Measurements from ENCODE around the gene SPTBN1. TPM values are rescaled to one million over a fixed set of nuclear protein-coding genes. Genes with fewer than 3 reads are reported as not detected.
A peak's percentile ranks its signal among the peaks of the same experiment; 100 is the strongest.

The SPTBN1 gene
- total and polyA plus RNA-seq, 2 experiments from 2014 or later = 125 to 435 TPM

DNA sequence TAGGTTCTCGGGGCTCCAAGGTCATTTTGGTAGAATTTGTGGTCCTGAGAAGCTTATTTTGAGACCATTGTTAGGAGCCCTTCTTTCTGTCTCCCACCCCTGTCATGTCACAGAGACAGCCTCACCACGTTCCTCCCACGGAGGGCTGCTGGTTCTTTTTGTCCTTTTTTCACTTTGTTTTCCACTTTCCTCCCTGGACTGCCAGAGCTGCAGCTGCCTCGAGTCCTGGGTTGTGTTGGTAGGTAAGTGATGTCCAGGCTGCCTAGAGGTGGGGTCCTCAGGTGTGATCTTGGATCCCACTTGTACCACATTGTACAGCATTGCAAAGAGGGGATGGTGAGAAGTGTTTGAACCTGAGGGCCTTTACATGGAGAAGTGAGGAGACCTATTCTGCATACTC, 137.1 kb downstream of the SPTBN1 start:
- no peak for DNase-seq (ENCODE audit: low read depth in 1 of 2, low spot score in 1 of 2)
- Histone ChIP-seq H3K27ac (no peak overlapping the region), H3K4me1 (ENCODE audit: low read depth) (peaks cover 23% of the 10 kb centered on the region), H3K4me3 (no peak overlapping the region), H3K36me3 (no peaks in the 10 kb centered on the region), H3K27me3 (no peaks in the 10 kb centered on the region), H3K9me3 (ENCODE audit: low read depth) (no peaks in the 10 kb centered on the region)
- TF ChIP-seq, protein P1, sequence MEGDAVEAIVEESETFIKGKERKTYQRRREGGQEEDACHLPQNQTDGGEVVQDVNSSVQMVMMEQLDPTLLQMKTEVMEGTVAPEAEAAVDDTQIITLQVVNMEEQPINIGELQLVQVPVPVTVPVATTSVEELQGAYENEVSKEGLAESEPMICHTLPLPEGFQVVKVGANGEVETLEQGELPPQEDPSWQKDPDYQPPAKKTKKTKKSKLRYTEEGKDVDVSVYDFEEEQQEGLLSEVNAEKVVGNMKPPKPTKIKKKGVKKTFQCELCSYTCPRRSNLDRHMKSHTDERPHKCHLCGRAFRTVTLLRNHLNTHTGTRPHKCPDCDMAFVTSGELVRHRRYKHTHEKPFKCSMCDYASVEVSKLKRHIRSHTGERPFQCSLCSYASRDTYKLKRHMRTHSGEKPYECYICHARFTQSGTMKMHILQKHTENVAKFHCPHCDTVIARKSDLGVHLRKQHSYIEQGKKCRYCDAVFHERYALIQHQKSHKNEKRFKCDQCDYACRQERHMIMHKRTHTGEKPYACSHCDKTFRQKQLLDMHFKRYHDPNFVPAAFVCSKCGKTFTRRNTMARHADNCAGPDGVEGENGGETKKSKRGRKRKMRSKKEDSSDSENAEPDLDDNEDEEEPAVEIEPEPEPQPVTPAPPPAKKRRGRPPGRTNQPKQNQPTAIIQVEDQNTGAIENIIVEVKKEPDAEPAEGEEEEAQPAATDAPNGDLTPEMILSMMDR (IDR thresholded peaks at IDR 0.05; ENCODE audit: low read depth, low read length) = no peak

GRCh38 chr2:54594048-54594447, 137.9 kb downstream of the SPTBN1 start:
- peaks cover 1% of the 10 kb centered on the region for H3K36me3 ChIP-seq
- H3K4me3 ChIP-seq = no peak overlapping the region
- H3K27me3 ChIP-seq = no peaks in the 10 kb centered on the region
- H3K9me3 ChIP-seq (ENCODE audit: low read depth) = no peaks in the 10 kb centered on the region
- H3K27ac ChIP-seq = no peak overlapping the region
- DNase-seq (ENCODE audit: low read depth in 1 of 2, low spot score in 1 of 2) = no peak
- H3K4me1 ChIP-seq (ENCODE audit: low read depth) = peaks cover 20% of the 10 kb centered on the region
- TF ChIP-seq, protein P1 (IDR thresholded peaks at IDR 0.05; ENCODE audit: low read depth, low read length) = no peak

- no peak overlapping the region for H3K27ac ChIP-seq
- no peak for DNase-seq (ENCODE audit: low read depth in 1 of 2, low spot score in 1 of 2)
- H3K27me3 ChIP-seq = no peaks in the 10 kb centered on the region
- H3K9me3 ChIP-seq (ENCODE audit: low read depth) = no peaks in the 10 kb centered on the region
- peaks cover 6% of the 10 kb centered on the region for H3K36me3 ChIP-seq
- H3K4me1 ChIP-seq (ENCODE audit: low read depth) = peaks cover 19% of the 10 kb centered on the region
- no peak overlapping the region for H3K4me3 ChIP-seq
- TF ChIP-seq, protein P1 (IDR thresholded peaks at IDR 0.05; ENCODE audit: low read depth, low read length) = no peak
Measured at GRCh38 chr2:54595161-54595803, 139.2 kb downstream of the SPTBN1 start.

DNA sequence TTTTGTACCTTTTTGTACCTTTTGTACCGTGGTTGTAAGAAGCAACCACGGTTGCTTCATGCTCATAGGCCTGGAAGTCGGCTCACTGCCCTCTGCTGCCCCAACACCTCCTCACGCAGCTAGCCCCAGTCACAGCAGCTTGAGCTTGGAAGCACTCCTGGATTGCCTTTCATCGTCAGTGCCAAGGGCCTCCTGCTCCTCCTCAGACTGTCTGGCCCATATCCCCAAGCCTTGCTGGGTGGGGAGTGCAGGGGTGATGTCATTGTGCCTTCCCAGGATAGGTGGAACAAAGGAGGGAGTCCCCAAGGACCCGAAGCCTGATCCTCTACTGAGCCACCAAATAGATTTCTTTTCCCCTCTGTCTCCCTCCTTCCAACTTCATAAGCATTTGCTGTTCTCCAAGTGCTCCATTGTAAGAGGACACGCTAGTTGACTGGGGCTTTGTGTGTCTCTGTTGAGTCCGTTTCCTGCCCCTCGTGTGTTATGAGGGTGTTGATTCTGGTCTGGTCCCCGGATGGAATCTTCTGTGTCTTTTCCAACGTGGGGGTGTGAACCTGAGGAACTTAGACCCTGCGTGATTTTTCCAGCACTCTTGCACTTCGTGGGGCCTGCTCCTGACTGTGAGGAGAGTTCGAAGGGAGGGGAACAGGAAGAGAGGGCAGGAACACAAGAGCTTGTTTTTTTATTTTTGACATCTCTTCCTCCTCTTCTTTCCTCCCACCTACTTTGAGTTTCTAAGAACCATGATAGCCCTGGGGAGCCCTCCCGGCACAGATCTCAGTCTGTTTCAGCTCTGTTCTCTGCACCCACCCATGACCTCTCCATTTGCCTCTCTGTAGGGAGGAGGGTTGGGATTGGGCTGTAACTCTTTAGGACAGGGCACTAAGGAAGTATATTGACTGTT, 140.1 kb downstream of the SPTBN1 start:
- Histone ChIP-seq H3K27me3 (no peaks in the 10 kb centered on the region), H3K4me3 (no peak overlapping the region), H3K27ac (no peak overlapping the region), H3K4me1 (ENCODE audit: low read depth) (peaks cover 20% of the 10 kb centered on the region), H3K9me3 (ENCODE audit: low read depth) (no peaks in the 10 kb centered on the region), H3K36me3 (peaks cover 6% of the 10 kb centered on the region)
- TF ChIP-seq, protein P1 (IDR thresholded peaks at IDR 0.05; ENCODE audit: low read depth, low read length) = no peak
- no peak for DNase-seq (ENCODE audit: low read depth in 1 of 2, low spot score in 1 of 2)

- Histone ChIP-seq H3K4me3 (no peak overlapping the region), H3K27ac (no peak overlapping the region), H3K27me3 (no peaks in the 10 kb centered on the region), H3K36me3 (peaks cover 6% of the 10 kb centered on the region), H3K9me3 (ENCODE audit: low read depth) (no peaks in the 10 kb centered on the region), H3K4me1 (ENCODE audit: low read depth) (peaks cover 31% of the 10 kb centered on the region)
- TF ChIP-seq, protein P1 (IDR thresholded peaks at IDR 0.05; ENCODE audit: low read depth, low read length) = no peak
- DNase-seq (ENCODE audit: low read depth in 1 of 2, low spot score in 1 of 2) = peak in 1 of 2 donors; percentile 49
Measured at GRCh38 chr2:54597153-54597848, 141.2 kb downstream of the SPTBN1 start.
